GM18867 (cell line): ENCODE results near the gene RBM43.
"Not testable (repeated sequence)": the region's sequence is repeated elsewhere in the genome, so short reads cannot be mapped to it uniquely, and the experiment has no call there.

Experiments used
- ATAC-seq: cut with Tn5 transposase; IDR thresholded peaks from one replicate; pipeline ENCODE4 v1.9.1; 2021; ENCODE audit warnings: mild to moderate bottlenecking, moderate library complexity; ENCODE audit not compliant: unreplicated experiment

The RBM43 gene

GRCh38 chr2:151269798-151270568 lies 8.3 kb upstream of the RBM43 start:
- ATAC-seq, result no peak

GRCh38 chr2:151268085-151268484 lies 6.4 kb upstream of the RBM43 start:
- ATAC-seq, result no peak

- no peak for ATAC-seq
Measured at GRCh38 chr2:151267537-151267936, 5.9 kb upstream of the RBM43 start.

GRCh38 chr2:151265991-151266390 lies 4.3 kb upstream of the RBM43 start:
- no peak for ATAC-seq

- no peak for ATAC-seq
Measured at GRCh38 chr2:151264157-151264825, 2.6 kb upstream of the RBM43 start.

GRCh38 chr2:151262629-151263028 lies 966 bp upstream of the RBM43 start:
- no peak for ATAC-seq

GRCh38 chr2:151261977-151262291 lies 271 bp upstream of the RBM43 start:
- ATAC-seq, result no peak

- ATAC-seq, result peak; percentile 24
Measured at GRCh38 chr2:151260573-151261230, 961 bp downstream of the RBM43 start.

- ATAC-seq, result no peak
Measured at GRCh38 chr2:151258121-151258520, 3.5 kb downstream of the RBM43 start.

- no peak for ATAC-seq
Measured at GRCh38 chr2:151252646-151253045, 9.0 kb downstream of the RBM43 start.

- ATAC-seq, result no peak
Measured at GRCh38 chr2:151251012-151251411, 10.7 kb downstream of the RBM43 start.

- ATAC-seq, result no peak
Measured at GRCh38 chr2:151247432-151247831, 14.2 kb downstream of the RBM43 start.

- ATAC-seq, result no peak
Measured at GRCh38 chr2:151246152-151246551, 15.5 kb downstream of the RBM43 start.

GRCh38 chr2:151243468-151243867 lies 18.2 kb downstream of the RBM43 start:
- ATAC-seq, result no peak

- ATAC-seq, result no peak
Measured at GRCh38 chr2:151241224-151241623, 20.4 kb downstream of the RBM43 start.

GRCh38 chr2:151240433-151240832 lies 21.2 kb downstream of the RBM43 start:
- ATAC-seq, result no peak

GRCh38 chr2:151239624-151240023 lies 22.0 kb downstream of the RBM43 start:
- ATAC-seq, result no peak

- peak; percentile 82 for ATAC-seq
Measured at GRCh38 chr2:151238527-151239487, 22.9 kb downstream of the RBM43 start.

- ATAC-seq, result no peak
Measured at GRCh38 chr2:151237422-151238025, 24.1 kb downstream of the RBM43 start.

GRCh38 chr2:151233760-151234159 lies 27.9 kb downstream of the RBM43 start:
- ATAC-seq, result not testable (repeated sequence)

GRCh38 chr2:151233288-151233687 lies 28.4 kb downstream of the RBM43 start:
- ATAC-seq, result peak; percentile 62
